Central memory CD8-positive, alpha-beta T cell (primary cell): ENCODE measurements around the gene TRPM6.

Experiments used
- ATAC-seq: fragments of 150-1000 bp; cut with Tn5 transposase; replicated peaks from 2 replicates; pipeline ENCODE4 v1.10.0; 2022; ENCODE audit warnings: mild to moderate bottlenecking, moderate FRiP score, moderate number of reproducible peaks; ENCODE audit not compliant: poor library complexity, severe bottlenecking; ENCODE audit errors: extremely low read depth
- DNase-seq, 2 donors: peaks; one replicate each; pipeline ENCODE4 v3.0.0; 2021; ENCODE audit warnings: low spot score in 2 of 2
- H3K27ac Mint-ChIP-seq: one replicate; pipeline ENCODE4 v1.8.0; 2022; ENCODE audit warnings: low read depth, mild to moderate bottlenecking, moderate library complexity, mixed read lengths
- H3K27me3 Mint-ChIP-seq: one replicate; pipeline ENCODE4 v1.8.0; 2022; ENCODE audit warnings: mixed read lengths
- H3K36me3 Mint-ChIP-seq: one replicate; pipeline ENCODE4 v1.8.0; 2022; ENCODE audit warnings: mild to moderate bottlenecking, moderate library complexity, mixed read lengths; ENCODE audit not compliant: insufficient read depth
- H3K4me1 Mint-ChIP-seq: one replicate; pipeline ENCODE4 v1.8.0; 2022; ENCODE audit warnings: mixed read lengths
- H3K4me3 Mint-ChIP-seq: one replicate; pipeline ENCODE4 v1.8.0; 2022; ENCODE audit warnings: mild to moderate bottlenecking, moderate library complexity, mixed read lengths
- H3K9me3 Mint-ChIP-seq: one replicate; pipeline ENCODE4 v1.8.0; 2022; ENCODE audit warnings: mixed read lengths

TRPM6 gene

GRCh38 chr9:74724317-74724716, 163.4 kb downstream of the TRPM6 start:
- Mint-ChIP-seq H3K4me1 (no peaks in the 10 kb centered on the region), H3K27me3 (peaks cover 12% of the 10 kb centered on the region), H3K36me3 (no peaks in the 10 kb centered on the region), H3K27ac (no peak overlapping the region), H3K9me3 (no peaks in the 10 kb centered on the region), H3K4me3 (no peak overlapping the region)
- DNase-seq = no peak
- no peak for ATAC-seq

GRCh38 chr9:74721696-74722660, 165.7 kb downstream of the TRPM6 start:
- H3K9me3 Mint-ChIP-seq = no peaks in the 10 kb centered on the region
- no peak for ATAC-seq
- no peak overlapping the region for H3K27ac Mint-ChIP-seq
- peaks cover 28% of the 10 kb centered on the region for H3K27me3 Mint-ChIP-seq
- DNase-seq = no peak
- no peaks in the 10 kb centered on the region for H3K36me3 Mint-ChIP-seq
- no peak overlapping the region for H3K4me3 Mint-ChIP-seq
- H3K4me1 Mint-ChIP-seq = no peaks in the 10 kb centered on the region

- H3K9me3 Mint-ChIP-seq = no peaks in the 10 kb centered on the region
- ATAC-seq (no peak), DNase-seq (no peak)
- H3K36me3 Mint-ChIP-seq = no peaks in the 10 kb centered on the region
- H3K4me1 Mint-ChIP-seq = no peaks in the 10 kb centered on the region
- peaks cover 41% of the 10 kb centered on the region for H3K27me3 Mint-ChIP-seq
- H3K27ac Mint-ChIP-seq = no peak overlapping the region
- H3K4me3 Mint-ChIP-seq = no peak overlapping the region
Measured at GRCh38 chr9:74719306-74719705, 168.4 kb downstream of the TRPM6 start.

GRCh38 chr9:74718709-74719108, 169.0 kb downstream of the TRPM6 start:
- peaks cover 47% of the 10 kb centered on the region for H3K27me3 Mint-ChIP-seq
- ATAC-seq = no peak
- no peak overlapping the region for H3K4me3 Mint-ChIP-seq
- H3K4me1 Mint-ChIP-seq = no peaks in the 10 kb centered on the region
- DNase-seq = no peak
- no peaks in the 10 kb centered on the region for H3K36me3 Mint-ChIP-seq
- no peaks in the 10 kb centered on the region for H3K9me3 Mint-ChIP-seq
- no peak overlapping the region for H3K27ac Mint-ChIP-seq

DNA sequence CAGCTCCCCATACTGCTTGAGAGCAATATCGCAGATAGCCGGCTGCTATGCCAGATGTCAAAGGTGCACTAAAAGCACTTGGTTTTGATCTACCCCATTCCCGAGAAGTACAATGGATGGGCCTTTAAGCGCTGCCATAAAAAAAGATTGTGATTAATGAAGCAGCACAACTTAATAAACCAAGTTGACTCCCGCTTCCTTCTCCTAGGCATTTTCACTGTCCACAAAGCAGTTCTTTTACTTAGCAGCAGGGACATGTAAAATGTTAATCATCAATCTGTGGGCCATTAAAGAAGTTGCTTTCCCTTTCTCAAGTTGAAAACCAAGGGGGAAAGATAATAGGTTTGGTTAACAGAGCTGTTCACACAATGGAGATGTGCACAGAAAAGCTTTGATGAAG, 176.4 kb downstream of the TRPM6 start:
- no peak overlapping the region for H3K4me3 Mint-ChIP-seq
- H3K36me3 Mint-ChIP-seq = no peaks in the 10 kb centered on the region
- H3K27ac Mint-ChIP-seq = no peak overlapping the region
- no peaks in the 10 kb centered on the region for H3K4me1 Mint-ChIP-seq
- H3K9me3 Mint-ChIP-seq = no peaks in the 10 kb centered on the region
- ATAC-seq = no peak
- H3K27me3 Mint-ChIP-seq = peaks cover 34% of the 10 kb centered on the region
- no peak for DNase-seq

DNA sequence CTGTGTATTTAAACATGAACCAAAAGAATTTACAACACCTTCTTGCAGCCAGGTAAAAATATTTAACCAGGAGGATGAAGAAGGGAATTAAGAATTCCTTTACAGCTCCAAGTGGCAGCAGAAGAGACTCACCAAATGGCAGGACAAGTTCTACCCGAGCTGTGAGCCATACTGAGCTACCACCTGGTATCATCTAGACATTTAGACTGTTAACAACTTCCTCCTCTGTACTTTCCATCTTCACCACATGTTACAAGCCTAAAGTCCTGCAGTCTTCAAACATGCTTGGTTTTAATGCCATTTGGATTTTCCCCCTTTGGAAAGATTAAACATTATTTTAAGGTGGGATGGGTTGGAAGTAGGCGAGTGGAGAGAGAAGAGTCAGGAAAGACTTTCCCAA, 190.2 kb downstream of the TRPM6 start:
- ATAC-seq = no peak
- Mint-ChIP-seq H3K27me3 (peaks cover 46% of the 10 kb centered on the region), H3K9me3 (no peaks in the 10 kb centered on the region), H3K4me1 (no peaks in the 10 kb centered on the region), H3K36me3 (no peaks in the 10 kb centered on the region), H3K27ac (no peak overlapping the region), H3K4me3 (no peak overlapping the region)
- DNase-seq = no peak

DNA sequence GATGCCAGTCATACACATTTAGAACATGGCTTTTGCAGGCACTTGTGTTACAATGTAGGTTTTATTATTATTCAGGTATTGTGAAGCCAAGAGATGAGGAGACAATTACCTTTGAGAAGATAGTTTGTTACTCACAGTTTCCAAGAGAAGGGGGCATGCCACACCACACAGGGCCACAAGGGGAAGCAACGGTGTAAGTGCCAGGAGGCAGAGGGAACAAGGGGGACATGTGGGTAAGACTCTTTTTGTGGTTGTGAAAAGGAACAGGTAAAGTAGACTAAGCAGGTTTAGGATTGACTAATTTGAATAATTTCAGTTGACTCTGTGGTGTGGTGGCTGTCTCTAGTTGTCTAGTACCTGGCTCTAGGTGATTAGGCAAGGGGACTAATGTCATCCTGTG, 191.2 kb downstream of the TRPM6 start:
- Mint-ChIP-seq H3K36me3 (no peaks in the 10 kb centered on the region), H3K9me3 (no peaks in the 10 kb centered on the region)

DNA sequence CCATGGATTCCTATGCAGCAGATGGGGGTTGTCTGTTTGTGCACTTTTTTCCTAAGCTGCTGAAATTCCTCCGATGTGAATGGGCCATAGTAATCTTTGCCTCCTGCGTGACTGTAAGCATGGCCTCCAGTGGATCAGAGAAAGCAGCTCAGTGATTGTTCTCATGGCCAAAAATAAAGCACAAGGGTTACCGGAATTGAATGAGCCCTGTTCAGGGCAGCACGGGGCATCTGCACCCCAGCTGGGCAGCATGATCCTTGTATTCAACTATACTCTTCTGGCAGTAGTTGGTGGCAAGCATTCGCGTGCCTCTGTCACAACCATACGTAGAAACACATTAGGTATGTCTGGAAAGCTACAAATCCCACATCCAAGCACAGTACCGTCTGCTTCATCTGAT, 196.7 kb downstream of the TRPM6 start:
- H3K27ac Mint-ChIP-seq = no peak overlapping the region
- H3K27me3 Mint-ChIP-seq = peaks cover 14% of the 10 kb centered on the region
- H3K4me3 Mint-ChIP-seq = no peak overlapping the region
- no peaks in the 10 kb centered on the region for H3K36me3 Mint-ChIP-seq
- ATAC-seq = no peak
- H3K4me1 Mint-ChIP-seq = no peaks in the 10 kb centered on the region
- no peak for DNase-seq
- no peaks in the 10 kb centered on the region for H3K9me3 Mint-ChIP-seq

More for the DNA sequence above, 191.2 kb downstream of the TRPM6 start:
- no peaks in the 10 kb centered on the region for H3K4me1 Mint-ChIP-seq
- ATAC-seq (no peak), DNase-seq (no peak)
- no peak overlapping the region for H3K27ac Mint-ChIP-seq
- peaks cover 46% of the 10 kb centered on the region for H3K27me3 Mint-ChIP-seq
- no peak overlapping the region for H3K4me3 Mint-ChIP-seq

DNA sequence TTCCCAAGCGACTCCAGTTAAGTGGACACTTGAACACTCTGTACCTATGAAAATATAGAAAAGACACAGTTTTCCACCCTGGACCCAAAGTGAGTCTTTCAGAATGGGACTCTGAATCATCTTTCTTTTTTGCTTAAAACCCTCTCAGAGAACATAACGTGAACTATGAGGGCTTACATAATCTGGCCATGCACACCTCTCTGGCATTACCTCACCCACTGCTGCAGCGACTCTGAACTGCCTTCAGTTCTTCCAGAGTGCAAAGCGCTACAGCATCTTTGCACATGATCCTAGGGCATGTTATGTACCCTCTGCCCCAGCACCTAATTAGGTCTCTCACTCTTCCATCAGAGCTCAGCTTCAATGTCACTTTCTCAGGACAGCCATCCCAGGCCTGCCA, 204.4 kb downstream of the TRPM6 start:
- H3K9me3 Mint-ChIP-seq = no peaks in the 10 kb centered on the region
- H3K36me3 Mint-ChIP-seq = no peaks in the 10 kb centered on the region
- H3K4me1 Mint-ChIP-seq = no peaks in the 10 kb centered on the region
- ATAC-seq (no peak), DNase-seq (no peak)
- H3K4me3 Mint-ChIP-seq = no peak overlapping the region
- peaks cover 11% of the 10 kb centered on the region for H3K27me3 Mint-ChIP-seq
- no peak overlapping the region for H3K27ac Mint-ChIP-seq

DNA sequence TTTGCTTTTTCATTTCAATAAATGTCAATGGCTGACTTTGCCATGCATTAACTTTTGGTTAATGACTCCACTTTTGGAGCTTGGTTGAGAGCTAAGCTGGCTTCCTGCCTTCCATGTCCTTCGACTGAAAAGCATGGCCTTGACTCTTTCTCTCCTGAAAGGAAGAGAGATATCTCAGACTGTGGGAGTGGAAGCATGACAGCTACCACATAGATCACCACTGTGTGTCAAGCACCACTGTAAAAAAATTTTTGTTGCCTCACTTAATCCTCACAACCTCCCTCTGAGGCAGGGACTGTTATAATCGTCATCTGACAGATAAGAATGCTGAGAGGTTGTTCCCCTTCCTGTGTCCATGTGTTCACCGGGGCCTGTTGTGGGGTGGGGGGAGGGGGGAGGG, 205.8 kb downstream of the TRPM6 start:
- H3K27me3 Mint-ChIP-seq = peaks cover 11% of the 10 kb centered on the region
- no peak overlapping the region for H3K27ac Mint-ChIP-seq
- peaks cover 2% of the 10 kb centered on the region for H3K36me3 Mint-ChIP-seq
- DNase-seq (no peak), ATAC-seq (no peak)
- H3K4me3 Mint-ChIP-seq = no peak overlapping the region
- H3K4me1 Mint-ChIP-seq = no peaks in the 10 kb centered on the region
- no peaks in the 10 kb centered on the region for H3K9me3 Mint-ChIP-seq

DNA sequence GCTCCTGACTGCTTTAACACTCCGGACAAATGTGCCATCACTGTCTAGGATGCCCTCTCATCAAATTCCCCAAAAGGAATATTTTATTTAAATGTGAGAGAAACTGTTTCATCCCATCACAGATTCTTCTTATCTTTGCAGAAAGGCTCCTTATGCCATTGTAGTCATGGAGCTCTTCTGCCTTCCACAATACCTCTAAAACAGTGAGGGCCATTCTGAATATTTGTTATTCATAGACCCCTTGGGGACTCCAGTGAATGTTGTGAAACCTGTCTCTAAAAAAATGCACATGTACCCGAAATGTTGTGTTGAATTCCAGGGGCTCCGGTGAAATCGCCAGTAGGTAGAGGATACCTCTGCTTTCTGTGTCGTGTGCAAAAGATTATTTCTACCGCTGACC, 213.6 kb downstream of the TRPM6 start:
- H3K4me3 Mint-ChIP-seq = no peak overlapping the region
- no peaks in the 10 kb centered on the region for H3K9me3 Mint-ChIP-seq
- no peak overlapping the region for H3K27ac Mint-ChIP-seq
- no peak for ATAC-seq
- H3K27me3 Mint-ChIP-seq = no peaks in the 10 kb centered on the region
- DNase-seq = no peak
- H3K36me3 Mint-ChIP-seq = peaks cover 2% of the 10 kb centered on the region
- no peaks in the 10 kb centered on the region for H3K4me1 Mint-ChIP-seq
